ENCODE measurements around the gene MRPL43.

MRPL43 gene

GRCh38 chr10:101018600-101019439, 31.5 kb upstream of the MRPL43 start:
- peak; percentile 27 for DNase-seq

GRCh38 chr10:101018118-101018599, 30.9 kb upstream of the MRPL43 start:
- DNase-seq: no peak

GRCh38 chr10:101016814-101017213, 29.5 kb upstream of the MRPL43 start:
- DNase-seq: no peak

GRCh38 chr10:101015582-101015973, 28.3 kb upstream of the MRPL43 start:
- no peak for DNase-seq

GRCh38 chr10:101014966-101015581, 27.8 kb upstream of the MRPL43 start:
- no peak for DNase-seq

GRCh38 chr10:101014230-101014884, 27.1 kb upstream of the MRPL43 start:
- DNase-seq: peak; percentile 18

GRCh38 chr10:101013365-101013825, 26.1 kb upstream of the MRPL43 start:
- no peak for DNase-seq

- DNase-seq: peak; percentile 21
Observed at GRCh38 chr10:101012525-101013364, 25.4 kb upstream of the MRPL43 start.

GRCh38 chr10:101011517-101012423, 24.5 kb upstream of the MRPL43 start:
- DNase-seq: no peak

- no peak for DNase-seq
Observed at GRCh38 chr10:101010329-101010728, 23.0 kb upstream of the MRPL43 start.

GRCh38 chr10:101008823-101009423, 21.6 kb upstream of the MRPL43 start:
- no peak for DNase-seq

- no peak for DNase-seq
Observed at GRCh38 chr10:101007915-101008822, 20.9 kb upstream of the MRPL43 start.

GRCh38 chr10:101007099-101007711, 19.9 kb upstream of the MRPL43 start:
- DNase-seq: peak; percentile 26

GRCh38 chr10:101006593-101007098, 19.3 kb upstream of the MRPL43 start:
- no peak for DNase-seq

GRCh38 chr10:101005869-101006567, 18.7 kb upstream of the MRPL43 start:
- DNase-seq: no peak

GRCh38 chr10:101005361-101005760, 18.1 kb upstream of the MRPL43 start:
- DNase-seq: no peak

- DNase-seq: no peak
Observed at GRCh38 chr10:101003639-101004206, 16.4 kb upstream of the MRPL43 start.

GRCh38 chr10:101002456-101002855, 15.2 kb upstream of the MRPL43 start:
- DNase-seq: no peak
